Measurements from ENCODE around the gene KRTAP4-8. TPM values are rescaled to one million over a fixed set of nuclear protein-coding genes. Genes with fewer than 3 reads are reported as not detected.

The KRTAP4-8 gene
- polyA plus RNA-seq, 1 of the 3 experiments (the other 2 are of a cell fraction): not detected

GRCh38 chr17:41126412-41126811 is 28.5 kb upstream of the KRTAP4-8 start:
- H3K27me3 ChIP-seq (ENCODE audit: insufficient read depth): no peaks in the 10 kb centered on the region
- no peak overlapping the region for H3K27ac ChIP-seq (ENCODE audit: low read depth in 2 of 2, low read length in 1 of 2)
- no peaks in the 10 kb centered on the region for H3K4me1 ChIP-seq (ENCODE audit: control insufficient read depth in 1 of 2, insufficient read depth in 2 of 2, low read depth in 1 of 2, low read length in 1 of 2)
- H3F3A ChIP-seq (replicated peaks; ENCODE audit: insufficient read depth): no peaks in the 10 kb centered on the region
- H3K9me2 ChIP-seq: no peaks in the 10 kb centered on the region
- H3K79me2 ChIP-seq (ENCODE audit: insufficient read depth): no peaks in the 10 kb centered on the region
- H3K9ac ChIP-seq: no peak overlapping the region
- WGBS (ENCODE audit: low lambda C conversion rate): 9% methylated on average over 3 of the region's 3 CpGs
- TF ChIP-seq CHD2 (IDR thresholded peaks at IDR 0.05; ENCODE audit: low read length, partially characterized antibody) (no peak), GABPA (IDR thresholded peaks at IDR 0.05; ENCODE audit: low read depth) (no peak), SMC3 (IDR thresholded peaks at IDR 0.05; ENCODE audit: low read depth, low read length) (no peak), MAX (IDR thresholded peaks at IDR 0.05; ENCODE audit: low read depth) (no peak), MXI1 (IDR thresholded peaks at IDR 0.05; ENCODE audit: low read depth, low read length) (no peak), REST (IDR thresholded peaks at IDR 0.05; ENCODE audit: low read depth, low read length) (no peak), PBX3 (IDR thresholded peaks at IDR 0.05) (no peak), TEAD4 (IDR thresholded peaks at IDR 0.05; ENCODE audit: borderline replicate concordance, insufficient read depth) (no peak), TCF12 (IDR thresholded peaks at IDR 0.05) (no peak), ELF1 (IDR thresholded peaks at IDR 0.05) (no peak), YY1 (IDR thresholded peaks at IDR 0.05; ENCODE audit: low read depth) (no peak), EZH2phosphoT487 (IDR thresholded peaks at IDR 0.05; ENCODE audit: borderline replicate concordance, low read depth) (no peak), CTCF (IDR thresholded peaks at IDR 0.05) (no peak), USF1 (IDR thresholded peaks at IDR 0.05; ENCODE audit: borderline replicate concordance, low read depth) (no peak), FOXJ3 (CRISPR knock-in tag; IDR thresholded peaks at IDR 0.05) (no peak), NRF1 (IDR thresholded peaks at IDR 0.05; ENCODE audit: low read depth, low read length) (no peak), SIN3A (IDR thresholded peaks at IDR 0.05; ENCODE audit: borderline replicate concordance, low read depth, low read length) (no peak), RAD21 (IDR thresholded peaks at IDR 0.05; ENCODE audit: low read length) (no peak), FOXM1 (IDR thresholded peaks at IDR 0.05; ENCODE audit: low read depth) (no peak)
- no peaks in the 10 kb centered on the region for H3K9me3 ChIP-seq
- no peak overlapping the region for H2AFZ ChIP-seq (ENCODE audit: low read depth)
- H3K4me3 ChIP-seq (ENCODE audit: low read depth in 2 of 2, low read length in 1 of 2): no peak overlapping the region
- DNase-seq: no peak
- no peak overlapping the region for H3K4me2 ChIP-seq
- no peaks in the 10 kb centered on the region for H3K36me3 ChIP-seq (replicated peaks in 1 of 2; ENCODE audit: control insufficient read depth in 1 of 2, insufficient read depth in 2 of 2, low read length in 1 of 2)
- ChIA-PET POLR2A (no interaction called here), CTCF (no interaction called here)
- H4K20me1 ChIP-seq (ENCODE audit: insufficient read depth): no peaks in the 10 kb centered on the region

Measured in SK-N-SH (cell line).